Lower leg skin (tissue), 4 donors: ENCODE results near the gene FNDC3B. TPM values are rescaled to one million over a fixed set of nuclear protein-coding genes. Genes with fewer than 3 reads are reported as not detected.

Experiments used
- DNase-seq, 2 donors: peaks; one replicate each; pipeline ENCODE4 v3.0.0-alpha.2; 2019; ENCODE audit warnings: low spot score in 2 of 2
- H3K4me3 ChIP-seq: fragments of 200-600 bp; sonication (generic); 2 replicates; pipeline ENCODE4 v1.5.1; 2017; ENCODE audit warnings: mild to moderate bottlenecking, low read depth; ENCODE audit not compliant: poor library complexity, severe bottlenecking
- CTCF ChIP-seq, 3 donors: fragments of 450-650 bp; IDR thresholded peaks; one replicate each; pipeline ENCODE4 v1.5.1; 2016; ENCODE audit warnings: antibody characterized with exemption in 3 of 3, mild to moderate bottlenecking in 3 of 3, moderate library complexity in 2 of 3
- POLR2A ChIP-seq, 2 donors: fragments of 450-650 bp; IDR thresholded peaks; one replicate each; pipeline ENCODE4 v1.6.1; 2016 to 2017; ENCODE audit warnings: antibody characterized with exemption in 2 of 2, mild to moderate bottlenecking in 1 of 2, moderate library complexity in 1 of 2
- WGBS, 2 donors: methylation state at CpG; one replicate each; pipeline ENCODE4 v1.1.5; 2018; 5-methylcytosine and 5-hydroxymethylcytosine counted together
- intact Hi-C: fragments of 100-400 bp; cut with DNase I; formaldehyde crosslinking; loops from one replicate; pipeline ENCODE4 v1.15.0; 2023; ENCODE audit warnings: low total_unique reads
- total RNA-seq, 4 donors: library from RNA; depleted of rRNA; stranded (reverse); fragments of >200 nt; gene quantifications; one replicate each; pipeline ENCODE4 v1.1.0, GENCODE V29; 2016

FNDC3B gene
- total RNA-seq, 4 donors from 2014 or later = 22.9 to 39.3 (median 23.2) TPM

GRCh38 chr3:172142051-172142863 is 102.9 kb downstream of the FNDC3B start:
- TF ChIP-seq CTCF (IDR thresholded peaks at IDR 0.05) = no peak
- no peak for TF ChIP-seq POLR2A (IDR thresholded peaks at IDR 0.05)
- H3K4me3 ChIP-seq = no peak overlapping the region
- 70 to 76% methylated on average over 8 of the region's 8 CpGs for WGBS, 2 donors
- DNase-seq = no peak
- intact Hi-C loops = no loop called here

GRCh38 chr3:172142864-172143451 is 103.6 kb downstream of the FNDC3B start:
- intact Hi-C loops = no loop called here
- no peak overlapping the region for H3K4me3 ChIP-seq
- TF ChIP-seq CTCF (IDR thresholded peaks at IDR 0.05) = no peak
- no peak for TF ChIP-seq POLR2A (IDR thresholded peaks at IDR 0.05)
- DNase-seq = no peak
- WGBS, 2 donors = 93 to 97% methylated on average over 2 of the region's 2 CpGs

GRCh38 chr3:172143739-172144497 is 104.5 kb downstream of the FNDC3B start:
- TF ChIP-seq CTCF (IDR thresholded peaks at IDR 0.05) (no peak), POLR2A (IDR thresholded peaks at IDR 0.05) (no peak)
- no peak for DNase-seq
- intact Hi-C loops = no loop called here
- no peak overlapping the region for H3K4me3 ChIP-seq
- WGBS, 2 donors = 94% methylated on average over 14 of the region's 14 CpGs

- intact Hi-C loops = no loop called here
- no peak overlapping the region for H3K4me3 ChIP-seq
- DNase-seq = no peak
- WGBS, 2 donors = 77 to 83% methylated on average over 1 of the region's 1 CpG
- no peak for TF ChIP-seq CTCF (IDR thresholded peaks at IDR 0.05)
- no peak for TF ChIP-seq POLR2A (IDR thresholded peaks at IDR 0.05)
These were observed 105.2 kb downstream of the FNDC3B start for GRCh38 chr3:172144601-172145000.

GRCh38 chr3:172145031-172145686 is 105.8 kb downstream of the FNDC3B start:
- no peak overlapping the region for H3K4me3 ChIP-seq
- 86% methylated on average over 7 of the region's 7 CpGs for WGBS, 2 donors
- TF ChIP-seq POLR2A (IDR thresholded peaks at IDR 0.05) (no peak), CTCF (IDR thresholded peaks at IDR 0.05) (no peak)
- intact Hi-C loops = no loop called here
- DNase-seq = no peak
